Skeletal muscle satellite cell (primary cell): ENCODE results near the gene LRRC51.
A peak's percentile ranks its signal among the peaks of the same experiment; 100 is the strongest.
"Not testable (repeated sequence)": the region's sequence is repeated elsewhere in the genome, so short reads cannot be mapped to it uniquely, and the experiment has no call there.

Experiments used
- H3K27me3 ChIP-seq: 2 replicates; pipeline ENCODE4 v1.7.0; 2013; ENCODE audit warnings: low read length; ENCODE audit not compliant: control insufficient read depth, insufficient read depth
- H3K36me3 ChIP-seq: 2 replicates; pipeline ENCODE4 v1.7.0; 2013; ENCODE audit warnings: mild to moderate bottlenecking, control low read depth, low read length; ENCODE audit not compliant: insufficient read depth
- H3K4me1 ChIP-seq: 2 replicates; pipeline ENCODE4 v1.7.0; 2013; ENCODE audit warnings: low read length; ENCODE audit not compliant: control insufficient read depth, insufficient read depth
- H3K4me2 ChIP-seq: 2 replicates; pipeline ENCODE4 v1.7.0; 2013; ENCODE audit warnings: mild to moderate bottlenecking, low read length
- H3K4me3 ChIP-seq: 2 replicates; pipeline ENCODE4 v1.7.0; 2013; ENCODE audit warnings: low read length
- H3K9ac ChIP-seq: 2 replicates; pipeline ENCODE4 v1.7.0; 2013; ENCODE audit warnings: mild to moderate bottlenecking, low read depth, low read length, moderate library complexity
- H3K9me3 ChIP-seq: replicated peaks from 2 replicates; pipeline ENCODE4 v1.7.0; 2013; ENCODE audit warnings: mild to moderate bottlenecking, control low read depth, low read length

Gene LRRC51

GRCh38 chr11:72132646-72133045 is 52.0 kb downstream of the LRRC51 start:
- Histone ChIP-seq H3K36me3 (no peaks in the 10 kb centered on the region), H3K4me2 (no peak overlapping the region), H3K9me3 (peaks cover 3% of the 10 kb centered on the region), H3K4me3 (no peak overlapping the region), H3K27me3 (peaks cover 12% of the 10 kb centered on the region), H3K4me1 (peaks cover 4% of the 10 kb centered on the region), H3K9ac (no peak overlapping the region)

- H3K9me3 ChIP-seq, H3K27me3 ChIP-seq, H3K4me3 ChIP-seq, H3K4me2 ChIP-seq, H3K9ac ChIP-seq, H3K36me3 ChIP-seq: not testable (repeated sequence)
- peaks cover 13% of the 10 kb centered on the region for H3K4me1 ChIP-seq
These were observed 54.8 kb downstream of the LRRC51 start, which contains the start of gene FOLR3 for GRCh38 chr11:72135473-72135872. Gene FOLR3, plus strand, starts transcription at chr11:72135725. Its CDS starts 228 bp downstream, at chr11:72135953.

- no peak overlapping the region for H3K9ac ChIP-seq
- H3K4me2 ChIP-seq = no peak overlapping the region
- no peaks in the 10 kb centered on the region for H3K9me3 ChIP-seq
- H3K36me3 ChIP-seq = no peaks in the 10 kb centered on the region
- H3K4me1 ChIP-seq = peaks cover 19% of the 10 kb centered on the region
- H3K4me3 ChIP-seq = no peak overlapping the region
- peaks cover 10% of the 10 kb centered on the region for H3K27me3 ChIP-seq
These were observed 55.4 kb downstream of the LRRC51 start for GRCh38 chr11:72135891-72136683.

GRCh38 chr11:72136684-72137262 is 56.1 kb downstream of the LRRC51 start:
- Histone ChIP-seq H3K4me2 (no peak overlapping the region), H3K9ac (no peak overlapping the region), H3K4me1 (peaks cover 26% of the 10 kb centered on the region), H3K4me3 (no peak overlapping the region), H3K9me3 (no peaks in the 10 kb centered on the region), H3K36me3 (no peaks in the 10 kb centered on the region), H3K27me3 (peaks cover 10% of the 10 kb centered on the region)

GRCh38 chr11:72138821-72139390 is 58.3 kb downstream of the LRRC51 start:
- H3K4me3 ChIP-seq = no peak overlapping the region
- H3K9ac ChIP-seq = no peak overlapping the region
- H3K36me3 ChIP-seq = no peaks in the 10 kb centered on the region
- no peak overlapping the region for H3K4me2 ChIP-seq
- no peaks in the 10 kb centered on the region for H3K9me3 ChIP-seq
- no peaks in the 10 kb centered on the region for H3K27me3 ChIP-seq
- H3K4me1 ChIP-seq = peaks cover 34% of the 10 kb centered on the region

GRCh38 chr11:72139500-72139899 is 58.9 kb downstream of the LRRC51 start:
- peaks cover 40% of the 10 kb centered on the region for H3K4me1 ChIP-seq
- H3K9me3 ChIP-seq = no peaks in the 10 kb centered on the region
- H3K27me3 ChIP-seq = no peaks in the 10 kb centered on the region
- H3K9ac ChIP-seq = no peak overlapping the region
- no peaks in the 10 kb centered on the region for H3K36me3 ChIP-seq
- H3K4me2 ChIP-seq = no peak overlapping the region
- no peak overlapping the region for H3K4me3 ChIP-seq

- Histone ChIP-seq H3K4me3 (no peak overlapping the region), H3K4me2 (peak overlapping the region; percentile 45), H3K9ac (peak overlapping the region; percentile 65), H3K36me3 (no peaks in the 10 kb centered on the region), H3K27me3 (no peaks in the 10 kb centered on the region), H3K9me3 (no peaks in the 10 kb centered on the region), H3K4me1 (peaks cover 45% of the 10 kb centered on the region)
These were observed 60.0 kb downstream of the LRRC51 start for GRCh38 chr11:72140661-72141060.

- peak overlapping the region; percentile 65 for H3K9ac ChIP-seq
- no peak overlapping the region for H3K4me3 ChIP-seq
- H3K4me1 ChIP-seq = peaks cover 45% of the 10 kb centered on the region
- no peaks in the 10 kb centered on the region for H3K36me3 ChIP-seq
- no peaks in the 10 kb centered on the region for H3K27me3 ChIP-seq
- H3K9me3 ChIP-seq = no peaks in the 10 kb centered on the region
- H3K4me2 ChIP-seq = peak overlapping the region; percentile 45
These were observed 60.4 kb downstream of the LRRC51 start for GRCh38 chr11:72141066-72141465.

GRCh38 chr11:72142086-72142485 is 61.4 kb downstream of the LRRC51 start:
- H3K4me2 ChIP-seq, H3K4me3 ChIP-seq, H3K36me3 ChIP-seq, H3K27me3 ChIP-seq, H3K9me3 ChIP-seq: not testable (repeated sequence)
- Histone ChIP-seq H3K9ac (peak overlapping the region; percentile 57), H3K4me1 (peaks cover 41% of the 10 kb centered on the region)

- peaks cover 41% of the 10 kb centered on the region for H3K4me1 ChIP-seq
- not testable (repeated sequence) for H3K27me3 ChIP-seq, H3K36me3 ChIP-seq, H3K9me3 ChIP-seq, H3K9ac ChIP-seq, H3K4me3 ChIP-seq, H3K4me2 ChIP-seq
These were observed 61.9 kb downstream of the LRRC51 start for GRCh38 chr11:72142543-72142942.

- Histone ChIP-seq H3K4me1 (peaks cover 36% of the 10 kb centered on the region), H3K27me3 (no peaks in the 10 kb centered on the region), H3K36me3 (no peaks in the 10 kb centered on the region), H3K9me3 (no peaks in the 10 kb centered on the region), H3K4me2 (no peak overlapping the region), H3K9ac (peak overlapping the region; percentile 53), H3K4me3 (no peak overlapping the region)
These were observed 64.3 kb downstream of the LRRC51 start for GRCh38 chr11:72144807-72145565.
